HL-60/S4 treated with phorbol 12-myristate 13-acetate at 8.2 ng/mL for 4 days and 3 days (cell line): Measurements from ENCODE around the gene TET1.
"Not testable (repeated sequence)": the region's sequence is repeated elsewhere in the genome, so short reads cannot be mapped to it uniquely, and the experiment has no call there.

ENCODE experiments used
- in situ Hi-C: fragments of 300-500 bp; cut with MboI; formaldehyde crosslinking; loops from 2 replicates; pipeline ENCODE4 v1.15.0; 2022; ENCODE audit warnings: low sequenced_read_pairs

The TET1 gene

GRCh38 chr10:68562661-68563570 lies 2.8 kb downstream of the TET1 start:
- in situ Hi-C loops, result no loop called here

- in situ Hi-C loops, result no loop called here
Observed at GRCh38 chr10:68564712-68565111, 4.6 kb downstream of the TET1 start.

GRCh38 chr10:68565658-68566057 lies 5.5 kb downstream of the TET1 start:
- in situ Hi-C loops, result no loop called here

- in situ Hi-C loops, result no loop called here
Observed at GRCh38 chr10:68566351-68566750, 6.2 kb downstream of the TET1 start.

- in situ Hi-C loops, result no loop called here
Observed at GRCh38 chr10:68566955-68567354, 6.8 kb downstream of the TET1 start.

- in situ Hi-C loops, result no loop called here
Observed at GRCh38 chr10:68572151-68572550, 12.0 kb downstream of the TET1 start.

GRCh38 chr10:68574051-68574450 lies 13.9 kb downstream of the TET1 start:
- in situ Hi-C loops, result no loop called here

- in situ Hi-C loops, result no loop called here
Observed at GRCh38 chr10:68576118-68576517, 16.0 kb downstream of the TET1 start.

GRCh38 chr10:68578974-68579373 lies 18.8 kb downstream of the TET1 start:
- in situ Hi-C loops, result no loop called here

- in situ Hi-C loops, result not testable (repeated sequence)
Observed at GRCh38 chr10:68584187-68584586, 24.1 kb downstream of the TET1 start.

GRCh38 chr10:68586606-68587305 lies 26.6 kb downstream of the TET1 start:
- in situ Hi-C loops, result no loop called here

GRCh38 chr10:68594405-68594804 lies 34.3 kb downstream of the TET1 start:
- in situ Hi-C loops, result no loop called here

- in situ Hi-C loops, result no loop called here
Observed at GRCh38 chr10:68595513-68595912, 35.4 kb downstream of the TET1 start.

- in situ Hi-C loops, result no loop called here
Observed at GRCh38 chr10:68597407-68597806, 37.3 kb downstream of the TET1 start.

- in situ Hi-C loops, result no loop called here
Observed at GRCh38 chr10:68598978-68599770, 39.0 kb downstream of the TET1 start.

- in situ Hi-C loops, result no loop called here
Observed at GRCh38 chr10:68599771-68600040, 39.6 kb downstream of the TET1 start.

GRCh38 chr10:68600041-68600778 lies 40.1 kb downstream of the TET1 start:
- in situ Hi-C loops, result no loop called here

GRCh38 chr10:68601501-68602265 lies 41.5 kb downstream of the TET1 start:
- in situ Hi-C loops, result no loop called here

GRCh38 chr10:68602434-68602833 lies 42.3 kb downstream of the TET1 start:
- in situ Hi-C loops, result no loop called here

GRCh38 chr10:68603766-68604165 lies 43.6 kb downstream of the TET1 start:
- in situ Hi-C loops, result no loop called here
